Activated CD4-positive, alpha-beta T cell treated with anti-CD3 and anti-CD28 coated beads for 4 hours (primary cell): Measurements from ENCODE around the gene C17orf75.

Experiments used
- DNase-seq, 2 donors: peaks; one replicate each; pipeline ENCODE4 v3.0.0-alpha.2; 2020

Gene C17orf75

DNA sequence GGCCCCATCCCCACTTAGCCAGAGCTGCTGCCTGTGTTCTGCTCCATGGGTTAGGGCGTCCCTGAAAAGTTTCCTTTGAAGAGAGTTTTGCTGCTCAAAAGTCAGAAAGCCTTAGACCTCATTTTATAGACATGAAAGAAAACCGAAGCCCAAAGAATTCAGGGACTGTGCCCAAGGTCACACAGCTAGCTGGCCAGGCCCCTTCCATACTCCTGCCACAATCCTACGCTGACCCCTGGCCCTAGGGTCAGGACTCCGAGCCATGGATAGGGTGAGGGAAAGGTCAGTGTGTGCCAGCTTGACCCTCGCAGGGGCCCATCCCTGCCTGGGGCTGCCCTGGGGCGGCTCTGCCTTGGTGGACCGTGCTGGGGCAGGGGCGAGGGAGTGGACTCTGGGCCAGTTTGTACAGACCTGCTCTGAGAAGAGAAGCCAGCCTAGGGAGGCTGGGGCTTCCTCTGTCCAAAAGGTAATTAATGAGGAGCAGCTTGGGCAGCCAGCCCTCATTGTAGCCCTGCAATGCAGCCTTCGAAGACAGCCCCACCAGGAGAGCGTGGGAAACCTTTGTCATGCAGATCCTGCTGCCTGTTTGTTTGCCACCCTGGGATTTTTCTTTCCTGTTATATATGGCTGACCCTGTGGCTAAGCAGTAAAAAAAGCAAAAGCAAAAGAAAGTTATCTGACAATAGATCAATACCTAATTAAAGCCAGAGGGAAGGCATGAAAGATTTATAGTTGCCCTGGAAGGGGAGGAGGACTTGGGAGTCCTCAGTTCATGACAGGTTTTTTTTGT lies 38.9 kb downstream of the C17orf75 start:
- DNase-seq, result no peak

DNA sequence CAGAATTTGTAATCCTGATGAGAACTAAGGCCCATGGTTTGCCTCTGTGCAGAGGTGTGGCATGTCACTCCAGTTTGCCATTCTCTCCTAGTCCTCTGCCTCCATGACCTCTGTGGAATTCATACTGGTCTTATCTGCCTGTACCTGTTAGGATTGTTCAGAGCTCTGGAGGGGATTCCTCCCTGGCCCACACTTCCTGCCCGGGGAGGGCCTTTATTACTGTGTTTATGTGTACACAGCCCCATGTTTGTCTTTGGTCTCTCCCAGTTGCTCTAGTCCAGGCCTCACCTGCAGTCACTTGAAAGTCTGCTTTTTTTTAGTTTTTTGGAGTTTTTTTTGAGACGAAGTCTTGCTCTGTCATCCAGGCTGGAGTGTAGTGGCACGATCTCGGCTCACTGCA lies 39.9 kb downstream of the C17orf75 start:
- no peak for DNase-seq

DNA sequence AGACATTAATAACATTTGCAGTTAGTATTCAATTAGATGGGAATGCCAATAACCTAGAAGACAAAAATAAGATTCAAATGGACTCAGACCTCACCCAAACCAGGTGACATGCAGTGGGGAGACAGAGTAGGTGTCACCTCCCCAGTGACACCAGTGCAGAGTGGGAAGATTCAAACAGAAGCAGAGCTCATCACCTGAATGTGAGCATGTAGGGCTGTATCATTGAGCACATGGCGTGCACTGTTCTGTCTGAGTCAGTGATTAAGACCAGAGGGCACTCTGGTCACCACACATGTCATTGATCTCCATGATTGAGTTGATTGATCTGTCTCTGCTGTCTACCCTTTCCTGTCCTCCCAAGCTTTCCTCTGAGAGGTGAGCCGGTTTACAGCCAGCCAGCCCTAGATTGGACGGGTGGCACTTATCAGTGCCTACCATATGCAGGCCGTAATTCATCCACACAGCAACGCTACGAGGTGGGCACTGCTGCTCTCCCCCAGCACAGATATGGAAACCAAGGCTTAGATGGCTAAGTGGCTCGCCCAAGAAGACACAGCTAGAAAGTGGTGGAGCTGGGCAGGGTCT lies 42.3 kb downstream of the C17orf75 start:
- DNase-seq, result no peak

DNA sequence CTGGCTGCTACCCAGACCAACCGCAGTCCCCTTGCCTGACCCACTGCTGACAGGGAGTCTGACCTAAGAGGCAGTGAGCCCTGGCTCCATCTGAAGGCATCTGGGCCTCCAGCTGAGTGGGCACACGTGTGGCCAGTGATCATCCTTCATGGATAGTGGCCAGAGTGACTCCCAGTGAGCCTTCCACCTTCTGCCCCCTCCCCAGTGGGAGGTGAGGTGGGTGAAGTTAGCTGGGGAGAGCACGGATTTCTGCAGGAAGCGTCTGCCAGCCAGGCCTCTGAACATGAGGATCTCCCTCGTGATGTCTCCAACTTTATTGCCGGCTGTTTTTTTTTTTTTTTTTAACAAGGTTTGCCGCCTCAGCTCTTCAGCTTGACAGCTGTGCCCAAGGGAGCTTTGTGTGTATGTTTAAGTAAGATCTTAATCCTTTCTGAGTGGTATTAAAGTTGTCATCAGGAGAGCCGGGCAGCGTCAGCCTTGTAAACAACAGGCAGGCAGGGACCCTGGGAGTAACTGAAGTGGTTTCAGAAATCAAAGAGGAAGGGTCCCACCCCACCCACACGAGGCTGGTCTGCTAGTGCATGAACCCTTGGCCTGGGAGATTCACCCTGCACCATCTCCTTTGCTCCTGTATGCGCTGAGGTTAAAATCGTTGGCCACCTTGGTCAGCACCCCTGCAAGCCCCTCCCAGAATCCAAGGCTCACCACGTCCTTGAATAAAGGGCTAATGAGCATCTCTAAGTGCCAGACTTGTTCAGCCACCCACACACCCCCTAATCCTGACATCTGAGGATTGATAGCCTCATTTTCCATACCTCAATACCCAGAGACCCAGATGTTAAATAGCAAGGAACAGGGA lies 43.0 kb downstream of the C17orf75 start:
- no peak for DNase-seq

GRCh38 chr17:32298298-32298697 lies 43.7 kb downstream of the C17orf75 start:
- DNase-seq, result no peak

GRCh38 chr17:32297860-32298259 lies 44.1 kb downstream of the C17orf75 start:
- no peak for DNase-seq

GRCh38 chr17:32297424-32297823 lies 44.5 kb downstream of the C17orf75 start:
- no peak for DNase-seq

- DNase-seq, result no peak
Observed at GRCh38 chr17:32292094-32292493, 49.9 kb downstream of the C17orf75 start.

- no peak for DNase-seq
Observed at GRCh38 chr17:32289471-32290070, 52.4 kb downstream of the C17orf75 start.

DNA sequence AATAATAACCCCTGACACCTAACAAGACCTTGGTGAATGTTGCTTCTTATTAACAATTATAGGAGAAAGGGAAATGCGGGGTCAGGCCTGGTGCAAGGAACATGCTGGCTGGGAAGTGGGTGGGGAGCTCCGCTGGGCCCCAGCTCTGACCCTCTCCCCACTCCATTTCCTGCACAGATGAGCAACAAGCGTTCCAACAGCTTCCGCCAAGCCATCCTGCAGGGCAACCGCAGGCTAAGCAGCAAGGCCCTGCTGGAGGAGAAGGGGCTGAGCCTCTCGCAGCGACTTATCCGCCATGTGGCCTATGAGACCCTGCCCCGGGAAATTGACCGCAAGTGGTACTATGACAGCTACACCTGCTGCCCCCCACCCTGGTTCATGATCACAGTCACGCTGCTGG lies 53.4 kb downstream of the C17orf75 start:
- no peak for DNase-seq

GRCh38 chr17:32287804-32288511 lies 54.0 kb downstream of the C17orf75 start:
- no peak for DNase-seq

- no peak for DNase-seq
Observed at GRCh38 chr17:32286518-32286900, 55.5 kb downstream of the C17orf75 start.

DNA sequence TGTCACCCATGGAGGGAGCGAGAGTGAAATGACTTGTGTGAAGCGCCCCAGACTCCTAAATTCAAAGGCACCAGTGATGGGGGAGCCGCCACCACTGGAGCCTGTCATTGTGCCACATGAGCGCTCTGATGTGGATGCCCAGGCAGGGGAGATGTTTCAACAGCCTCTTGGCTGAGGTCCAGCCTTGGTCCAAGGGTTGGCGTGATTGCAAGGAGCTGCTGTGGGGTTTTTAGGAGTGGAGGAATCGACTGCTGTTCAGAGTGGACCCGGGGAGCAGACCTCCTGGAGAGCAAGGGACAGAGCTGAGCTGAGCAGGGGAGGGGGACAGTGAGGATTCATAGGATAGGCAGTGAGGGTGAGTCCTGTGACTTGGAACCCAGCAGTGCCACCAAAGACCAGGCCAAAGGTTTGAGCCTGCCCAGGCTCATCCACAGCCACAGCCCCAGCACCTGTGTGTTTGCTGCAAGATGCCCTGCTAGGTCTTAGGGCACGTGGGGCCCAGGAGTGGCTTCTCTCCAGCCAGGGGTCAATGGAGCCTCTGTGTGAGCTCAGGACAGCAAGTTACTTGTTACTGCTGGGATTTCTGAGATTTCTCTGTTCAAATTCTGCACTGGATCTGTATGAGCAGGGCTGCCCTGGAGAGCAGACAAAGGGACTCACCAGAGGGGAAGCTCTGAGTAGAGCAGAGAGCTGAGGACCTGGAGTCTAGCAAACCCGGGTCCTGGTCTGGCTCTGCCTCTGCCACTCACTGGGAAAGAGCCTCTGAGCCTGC lies 56.0 kb downstream of the C17orf75 start:
- no peak for DNase-seq

GRCh38 chr17:32285306-32285705 lies 56.7 kb downstream of the C17orf75 start:
- no peak for DNase-seq

DNA sequence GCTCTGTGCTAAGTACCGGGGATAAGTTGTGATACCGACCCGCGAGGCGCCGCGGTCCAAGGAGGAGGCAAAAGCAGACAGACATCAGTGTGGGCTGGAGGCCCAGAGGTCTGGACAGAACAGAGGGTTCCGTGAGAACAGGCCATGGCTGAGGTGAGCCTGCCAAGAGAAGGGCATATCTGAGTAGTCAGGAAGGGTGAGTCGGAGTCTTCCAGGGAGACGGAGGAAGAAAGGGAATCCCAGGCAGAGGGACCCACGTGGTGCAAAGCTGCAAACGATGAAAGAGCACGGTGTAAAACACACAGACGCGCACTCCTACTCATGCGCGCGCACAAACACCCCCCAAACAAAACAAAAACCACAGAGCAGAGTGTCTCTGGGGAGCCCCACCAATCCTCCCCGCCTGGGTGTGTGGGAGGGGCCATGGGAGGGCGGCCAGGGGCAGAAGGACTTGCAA lies 58.2 kb downstream of the C17orf75 start:
- DNase-seq, result no peak

GRCh38 chr17:32281011-32281451 lies 60.9 kb downstream of the C17orf75 start:
- no peak for DNase-seq

DNA sequence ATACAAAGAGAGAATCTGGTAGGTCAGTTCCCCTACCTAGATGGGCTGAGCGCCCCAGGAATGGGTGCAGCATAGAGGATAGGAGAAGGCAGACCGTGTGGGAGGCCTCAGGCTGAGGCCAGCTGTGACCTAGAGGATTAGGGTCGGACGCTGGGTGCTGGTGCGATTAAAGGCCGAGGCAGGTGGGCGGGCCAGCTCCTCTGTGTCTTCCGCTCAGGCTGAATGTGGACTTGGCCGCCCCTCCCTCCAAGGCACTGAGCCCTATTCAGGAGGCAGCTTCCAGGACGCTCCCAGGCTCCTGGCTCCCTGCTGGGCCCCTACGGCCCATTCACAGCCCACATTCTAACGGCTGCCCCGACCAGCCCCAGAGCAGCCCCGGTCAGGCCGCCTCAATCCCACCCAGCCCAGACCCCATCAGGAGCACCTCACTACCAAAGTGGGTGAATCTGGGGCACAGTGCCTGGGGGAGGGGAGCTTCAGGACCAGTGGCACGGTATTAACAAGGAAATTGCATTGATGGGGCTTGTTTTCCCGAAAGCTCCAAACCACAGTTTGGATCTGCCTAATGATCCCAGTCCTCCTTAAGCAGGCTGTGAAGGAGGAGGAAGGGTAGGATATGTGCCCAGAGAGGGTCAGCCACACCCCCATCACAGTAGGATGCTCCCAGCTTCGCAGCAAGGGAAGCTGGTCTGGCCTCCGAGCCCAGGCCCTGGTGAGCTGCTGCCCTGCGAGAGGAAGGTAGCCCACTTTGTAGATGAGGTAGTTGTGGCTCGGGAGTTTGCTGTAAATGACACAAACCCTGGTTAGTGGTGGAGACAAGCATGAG lies 61.9 kb downstream of the C17orf75 start:
- no peak for DNase-seq

GRCh38 chr17:32278815-32279214 lies 63.2 kb downstream of the C17orf75 start:
- no peak for DNase-seq
